Skeletal muscle tissue (tissue), 4 donors: ENCODE measurements around the gene STAT3. TPM values are rescaled to one million over a fixed set of nuclear protein-coding genes. Genes with fewer than 3 reads are reported as not detected.

ENCODE experiments used
- H3K27ac ChIP-seq: one replicate; pipeline ENCODE4 v1.7.0; 2013; ENCODE audit warnings: mild to moderate bottlenecking, low read depth, low read length, inconsistent platforms
- H3K27me3 ChIP-seq, 3 donors: one replicate each; pipeline ENCODE4 v1.7.0; 2013; ENCODE audit warnings: low read length in 3 of 3; ENCODE audit not compliant: control insufficient read depth in 3 of 3, insufficient read depth in 3 of 3
- H3K36me3 ChIP-seq, 3 donors: one replicate each; pipeline ENCODE4 v1.7.0; 2013; ENCODE audit warnings: low read length in 3 of 3; ENCODE audit not compliant: control insufficient read depth in 3 of 3, insufficient read depth in 3 of 3
- H3K4me1 ChIP-seq, 3 donors: one replicate each; pipeline ENCODE4 v1.7.0; 2013; ENCODE audit warnings: low read length in 3 of 3, mild to moderate bottlenecking in 3 of 3; ENCODE audit not compliant: control insufficient read depth in 3 of 3, insufficient read depth in 3 of 3
- H3K4me3 ChIP-seq, 3 donors: one replicate each; pipeline ENCODE4 v1.7.0; 2013; ENCODE audit warnings: low read length in 3 of 3
- H3K9ac ChIP-seq, 3 donors: one replicate each; pipeline ENCODE4 v1.7.0; 2013; ENCODE audit warnings: low read length in 3 of 3, mild to moderate bottlenecking in 3 of 3, moderate library complexity in 2 of 3, low read depth in 1 of 3
- H3K9me3 ChIP-seq, 3 donors: one replicate each; pipeline ENCODE4 v1.7.0; 2013; ENCODE audit warnings: low read length in 3 of 3; ENCODE audit not compliant: control insufficient read depth in 3 of 3
- total RNA-seq: library from RNA; depleted of rRNA; stranded (reverse); fragments of >200 nt; gene quantifications from one replicate; pipeline ENCODE4 v1.2.3, GENCODE V29; 2014
- donor health status: Osteomylitis.

The STAT3 gene
- total RNA-seq, 1 donor from 2014 or later: 44.9 TPM

- H3K9ac ChIP-seq: peak overlapping the region; percentile 28 to 64 (median 49)
- no peaks in the 10 kb centered on the region for H3K27me3 ChIP-seq
- peak overlapping the region; percentile 7 to 58 (median 40) for H3K4me3 ChIP-seq
- H3K36me3 ChIP-seq: peaks cover 4 to 9% (median 6%) of the 10 kb centered on the region in 3 donors
- H3K9me3 ChIP-seq: no peaks in the 10 kb centered on the region
- H3K4me1 ChIP-seq: peaks cover 71 to 79% (median 78%) of the 10 kb centered on the region in 3 donors
- peak overlapping the region; percentile 78 for H3K27ac ChIP-seq
These were observed 21.5 kb upstream of the STAT3 start for GRCh38 chr17:42409523-42410318.

- Histone ChIP-seq H3K27ac (peak overlapping the region; percentile 78), H3K4me3 (peak overlapping the region in 1 of 3 donors; percentile 51), H3K27me3 (no peaks in the 10 kb centered on the region), H3K9ac (no peak overlapping the region), H3K36me3 (peaks cover 18 to 23% (median 19%) of the 10 kb centered on the region in 3 donors), H3K9me3 (no peaks in the 10 kb centered on the region), H3K4me1 (peaks cover 63 to 74% (median 72%) of the 10 kb centered on the region in 3 donors)
These were observed 19.8 kb upstream of the STAT3 start for GRCh38 chr17:42408061-42408460.

- H3K27ac ChIP-seq: peak overlapping the region; percentile 78
- peaks cover 18 to 27% (median 26%) of the 10 kb centered on the region in 3 donors for H3K36me3 ChIP-seq
- H3K4me3 ChIP-seq: peak overlapping the region in 1 of 3 donors; percentile 51
- H3K27me3 ChIP-seq: no peaks in the 10 kb centered on the region
- peak overlapping the region in 2 of 3 donors; percentile 5 to 41 for H3K9ac ChIP-seq
- H3K4me1 ChIP-seq: peaks cover 59 to 76% (median 71%) of the 10 kb centered on the region in 3 donors
- H3K9me3 ChIP-seq: no peaks in the 10 kb centered on the region
These were observed 19.1 kb upstream of the STAT3 start for GRCh38 chr17:42407289-42407836.

- Histone ChIP-seq H3K4me3 (peak overlapping the region in 2 of 3 donors; percentile 14 to 41), H3K9me3 (no peaks in the 10 kb centered on the region), H3K9ac (peak overlapping the region; percentile 5 to 50 (median 18)), H3K4me1 (peaks cover 54 to 74% (median 70%) of the 10 kb centered on the region in 3 donors), H3K27ac (peak overlapping the region; percentile 78), H3K27me3 (no peaks in the 10 kb centered on the region), H3K36me3 (peaks cover 18 to 27% (median 26%) of the 10 kb centered on the region in 3 donors)
These were observed 18.5 kb upstream of the STAT3 start for GRCh38 chr17:42406615-42407288.

GRCh38 chr17:42405963-42406495 is 17.8 kb upstream of the STAT3 start:
- no peaks in the 10 kb centered on the region for H3K27me3 ChIP-seq
- peaks cover 18 to 27% (median 23%) of the 10 kb centered on the region in 3 donors for H3K36me3 ChIP-seq
- peak overlapping the region in 1 of 3 donors; percentile 18 for H3K9ac ChIP-seq
- H3K4me1 ChIP-seq: peaks cover 47 to 69% (median 65%) of the 10 kb centered on the region in 3 donors
- H3K27ac ChIP-seq: peak overlapping the region; percentile 78
- peak overlapping the region in 1 of 3 donors; percentile 4 for H3K4me3 ChIP-seq
- H3K9me3 ChIP-seq: no peaks in the 10 kb centered on the region

- Histone ChIP-seq H3K27ac (no peak overlapping the region), H3K9ac (no peak overlapping the region), H3K4me3 (no peak overlapping the region), H3K36me3 (peaks cover 18 to 27% (median 23%) of the 10 kb centered on the region in 3 donors), H3K9me3 (no peaks in the 10 kb centered on the region), H3K4me1 (peaks cover 43 to 65% (median 59%) of the 10 kb centered on the region in 3 donors), H3K27me3 (no peaks in the 10 kb centered on the region)
These were observed 16.8 kb upstream of the STAT3 start for GRCh38 chr17:42405076-42405475.

- Histone ChIP-seq H3K27ac (peak overlapping the region; percentile 30), H3K4me1 (peaks cover 39 to 59% (median 53%) of the 10 kb centered on the region in 3 donors)
These were observed 16.2 kb upstream of the STAT3 start for GRCh38 chr17:42404326-42405055.

GRCh38 chr17:42403150-42403549 is 14.9 kb upstream of the STAT3 start:
- no peak overlapping the region for H3K27ac ChIP-seq
- no peak overlapping the region for H3K4me3 ChIP-seq
- no peaks in the 10 kb centered on the region for H3K9me3 ChIP-seq
- H3K4me1 ChIP-seq: peaks cover 27 to 49% (median 44%) of the 10 kb centered on the region in 3 donors
- H3K36me3 ChIP-seq: peaks cover 18 to 27% (median 23%) of the 10 kb centered on the region in 3 donors
- peak overlapping the region in 1 of 3 donors; percentile 33 for H3K9ac ChIP-seq
- H3K27me3 ChIP-seq: no peaks in the 10 kb centered on the region

More at GRCh38 chr17:42404326-42405055, 16.2 kb upstream of the STAT3 start:
- peaks cover 18 to 27% (median 23%) of the 10 kb centered on the region in 3 donors for H3K36me3 ChIP-seq
- H3K4me3 ChIP-seq: no peak overlapping the region
- H3K27me3 ChIP-seq: no peaks in the 10 kb centered on the region
- no peaks in the 10 kb centered on the region for H3K9me3 ChIP-seq
- no peak overlapping the region for H3K9ac ChIP-seq

- Histone ChIP-seq H3K27ac (peak overlapping the region; percentile 33), H3K9me3 (no peaks in the 10 kb centered on the region), H3K9ac (peak overlapping the region in 2 of 3 donors; percentile 8), H3K4me1 (peaks cover 19 to 39% (median 35%) of the 10 kb centered on the region in 3 donors), H3K36me3 (peaks cover 18 to 27% (median 23%) of the 10 kb centered on the region in 3 donors), H3K27me3 (no peaks in the 10 kb centered on the region), H3K4me3 (no peak overlapping the region)
These were observed 13.9 kb upstream of the STAT3 start for GRCh38 chr17:42402117-42402516.
